Activated CD4-positive, CD25-positive, alpha-beta regulatory T cell treated with anti-CD3 and anti-CD28 coated beads, Interleukin-2, amount 50 U/mL, for 16 hours (primary cell): ENCODE data around the gene MEF2C.

Experiments used
- DNase-seq: peaks from one replicate; pipeline ENCODE4 v3.0.0-alpha.2; 2020; ENCODE audit warnings: low read depth, low spot score

The MEF2C gene

DNA sequence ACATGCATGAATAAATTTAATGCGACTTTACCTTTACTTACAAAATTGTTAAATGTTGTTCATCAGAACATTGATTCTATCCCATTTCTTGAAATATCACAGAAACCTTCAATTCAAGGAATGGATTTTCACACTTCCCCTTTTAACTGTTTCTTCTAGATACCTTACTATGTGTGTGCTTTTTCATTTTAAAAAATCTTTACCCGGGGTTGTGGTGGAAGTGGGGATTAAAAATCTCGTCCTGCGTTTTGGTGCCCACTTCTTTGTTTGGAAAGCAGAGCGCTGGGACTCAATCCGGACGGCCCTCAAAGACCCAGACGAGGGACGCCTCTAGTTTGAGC is 5.8 kb upstream of the MEF2C start:
- DNase-seq, result no peak

DNA sequence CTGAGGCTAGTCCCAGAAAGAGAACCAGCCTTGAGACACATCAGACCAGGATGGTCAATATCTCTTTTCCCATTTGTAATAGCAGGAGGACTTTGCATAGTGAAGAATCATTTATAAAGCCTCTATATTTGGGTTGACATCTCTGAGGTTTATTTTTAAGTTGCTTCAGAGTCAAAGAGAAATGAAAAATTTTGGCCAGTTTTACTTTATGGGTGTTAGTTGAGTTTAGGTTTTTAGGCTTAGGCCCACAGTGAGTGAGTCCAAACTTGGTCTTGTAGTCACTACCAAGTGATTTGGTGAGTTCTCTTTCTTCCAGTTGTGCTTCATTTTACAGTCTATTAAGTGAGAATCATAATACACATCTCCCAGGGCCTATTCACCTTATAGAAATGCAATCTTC is 5.3 kb upstream of the MEF2C start:
- DNase-seq, result no peak

DNA sequence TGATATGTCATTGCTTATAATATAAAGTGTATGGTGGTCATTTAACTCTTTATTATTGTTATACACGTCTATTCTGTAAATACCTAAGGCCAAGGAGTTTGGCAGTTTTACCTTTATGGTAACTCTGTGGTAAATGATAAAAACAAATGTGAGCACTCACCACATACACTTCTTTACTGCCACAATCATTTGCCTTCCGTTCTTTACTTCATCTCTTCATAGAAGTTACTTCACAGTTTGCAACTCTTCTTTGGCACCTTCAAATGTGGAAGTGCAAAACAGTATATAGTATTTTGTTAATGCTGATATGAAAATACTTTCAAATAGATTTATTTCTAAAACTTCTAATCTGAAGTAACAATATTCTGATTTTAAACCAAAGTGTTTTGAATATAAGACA is 4.4 kb upstream of the MEF2C start:
- no peak for DNase-seq

GRCh38 chr5:88886746-88887341 is 3.9 kb upstream of the MEF2C start:
- DNase-seq, result no peak

DNA sequence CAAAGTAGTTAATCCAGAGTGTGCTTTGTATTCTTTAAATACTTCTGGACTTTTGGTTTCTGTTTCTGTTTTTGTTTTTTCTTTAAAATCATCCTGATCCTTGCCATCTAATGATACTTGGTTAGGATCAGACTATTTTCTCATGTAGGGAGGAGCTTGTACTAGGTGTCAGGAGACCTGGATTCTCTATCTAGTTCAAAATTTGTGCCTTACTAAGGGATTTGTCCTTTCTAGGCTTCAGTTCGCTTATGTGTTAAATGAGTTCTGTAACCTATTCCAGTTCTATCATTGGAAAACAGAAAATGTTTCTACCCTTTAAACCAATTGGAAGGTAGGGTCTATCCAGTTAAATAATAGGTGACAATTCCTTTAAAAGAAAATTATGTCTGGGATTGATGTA is 3.3 kb upstream of the MEF2C start:
- DNase-seq, result no peak

- no peak for DNase-seq
These were observed 2.0 kb upstream of the MEF2C start for GRCh38 chr5:88885002-88885401.

DNA sequence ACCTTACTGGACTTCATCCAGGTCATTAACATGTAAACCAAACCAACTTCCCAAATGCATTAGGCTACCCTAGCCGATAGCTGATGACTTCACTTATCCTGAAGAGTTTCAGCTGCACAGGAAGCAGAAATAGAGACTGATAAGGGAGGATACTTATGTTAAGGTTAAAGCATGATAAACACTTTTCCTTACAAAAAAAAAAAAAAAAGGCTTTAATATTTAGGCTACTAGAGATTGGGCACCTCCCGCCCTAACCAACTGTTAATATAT is 1.6 kb upstream of the MEF2C start:
- no peak for DNase-seq

DNA sequence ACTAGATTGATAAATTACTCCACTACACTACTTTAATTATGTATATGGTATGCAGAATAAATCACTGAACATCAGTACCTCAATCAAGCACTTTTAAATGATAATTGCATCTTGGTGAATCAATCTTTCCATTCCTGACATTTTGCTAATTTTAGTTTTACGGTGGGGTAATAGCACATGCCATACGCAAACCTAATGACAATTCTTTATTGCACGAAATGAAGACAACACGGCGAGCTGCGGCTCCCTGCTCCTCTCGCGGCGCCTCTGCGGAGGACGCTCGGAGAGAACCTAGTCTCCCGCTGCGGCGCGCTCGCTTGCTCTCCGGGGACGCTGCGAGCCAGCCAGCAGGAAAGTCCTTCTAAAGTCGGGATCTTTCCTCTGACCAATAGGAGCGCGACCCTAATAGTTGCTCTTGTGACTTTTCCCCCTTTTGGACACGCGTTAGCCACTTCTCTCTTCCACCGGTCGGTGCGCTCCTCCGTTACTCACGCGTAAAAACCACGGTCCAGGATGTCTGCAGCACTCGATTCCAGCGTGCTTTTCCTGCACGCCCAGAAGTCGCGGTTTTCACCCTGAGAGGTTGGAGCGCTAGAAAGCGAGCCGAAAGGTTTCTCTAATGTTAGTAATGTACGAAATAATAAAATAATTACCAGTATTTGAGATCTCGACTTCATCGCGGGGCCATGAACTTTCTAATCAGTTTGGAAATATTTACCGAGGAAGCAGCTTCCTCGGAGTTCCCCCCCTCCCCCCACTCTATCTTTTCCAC is 1.0 kb upstream of the MEF2C start:
- DNase-seq, result no peak

DNA sequence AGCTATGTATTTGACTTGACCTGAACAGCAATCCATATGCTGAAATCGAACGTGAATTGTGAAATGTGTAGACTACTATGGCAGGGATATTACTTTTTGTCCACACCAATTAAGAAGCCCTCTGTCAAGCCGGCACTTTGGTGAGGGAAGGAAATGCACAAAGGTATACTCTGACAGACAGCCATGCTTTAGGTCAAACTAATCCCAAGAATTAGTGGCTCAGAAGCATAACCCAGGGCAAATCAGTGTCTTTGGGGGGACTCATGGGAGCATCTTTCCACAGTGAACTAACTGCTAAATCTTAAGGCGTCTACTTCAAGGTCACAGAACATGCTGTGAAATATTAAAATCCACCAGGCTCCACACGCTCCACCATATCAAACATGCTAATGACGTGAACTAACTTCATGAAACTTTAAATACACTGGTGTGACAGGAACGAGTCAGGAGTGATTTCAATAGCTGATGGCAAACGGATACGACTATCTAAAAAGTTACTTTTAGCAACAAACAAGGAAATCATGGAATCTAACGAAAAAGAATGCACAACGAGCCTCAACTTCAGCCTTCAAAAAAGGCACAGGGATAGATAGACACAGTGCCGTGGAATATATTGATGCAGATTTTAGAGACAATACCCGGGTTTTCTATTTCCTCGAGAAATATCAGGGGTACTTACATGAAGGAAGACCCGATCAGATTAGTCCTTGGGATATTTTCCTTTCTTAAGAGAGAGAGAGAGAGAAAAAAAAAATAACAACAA is 527 bp downstream of the MEF2C start:
- no peak for DNase-seq

GRCh38 chr5:88881571-88881971 is 1.4 kb downstream of the MEF2C start:
- no peak for DNase-seq

DNA sequence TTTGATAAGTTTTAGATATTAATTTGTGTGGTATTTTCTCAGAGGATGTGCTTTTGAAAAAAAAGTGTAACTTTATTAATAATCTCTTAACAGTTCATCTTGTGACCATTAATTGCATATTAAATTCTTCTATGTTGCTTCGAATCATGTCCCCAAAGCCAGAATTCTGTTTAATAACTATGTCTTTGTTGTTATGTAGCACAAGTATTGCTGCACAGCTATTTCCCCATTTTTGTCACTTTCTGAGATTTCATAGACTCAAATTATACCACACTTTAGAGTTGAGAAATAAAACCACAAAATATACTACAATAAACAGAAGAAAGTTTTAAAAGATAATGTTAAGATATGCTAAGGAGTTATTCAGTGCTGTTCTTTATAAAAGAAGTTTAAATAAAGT is 2.8 kb downstream of the MEF2C start:
- DNase-seq, result no peak

GRCh38 chr5:88879724-88880123 is 3.3 kb downstream of the MEF2C start:
- no peak for DNase-seq

DNA sequence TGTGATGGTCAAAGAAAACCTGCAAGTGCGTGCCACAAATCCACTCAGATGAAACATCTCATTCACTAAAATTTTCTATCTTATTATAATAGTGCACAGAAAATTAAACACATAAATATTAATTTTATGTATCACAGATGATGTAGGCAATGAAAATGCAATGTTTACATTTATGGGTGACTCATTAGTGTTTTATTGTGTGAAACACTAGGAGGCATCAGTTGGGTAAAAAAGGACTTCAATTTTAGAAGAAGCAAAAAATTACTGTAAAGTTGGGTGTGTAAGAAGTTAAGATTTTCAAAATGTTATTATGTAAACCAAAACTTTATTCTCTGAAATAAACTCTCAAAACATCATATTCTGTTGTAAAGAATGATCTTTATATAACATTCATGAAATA is 4.0 kb downstream of the MEF2C start:
- DNase-seq, result no peak

- DNase-seq, result no peak
These were observed 5.2 kb downstream of the MEF2C start for GRCh38 chr5:88877826-88878225.

- no peak for DNase-seq
These were observed 6.3 kb downstream of the MEF2C start for GRCh38 chr5:88876714-88877113.

- DNase-seq, result no peak
These were observed 7.4 kb downstream of the MEF2C start for GRCh38 chr5:88875341-88876234.

GRCh38 chr5:88873447-88873846 is 9.5 kb downstream of the MEF2C start:
- DNase-seq, result no peak

GRCh38 chr5:88872971-88873370 is 10.0 kb downstream of the MEF2C start:
- DNase-seq, result no peak

DNA sequence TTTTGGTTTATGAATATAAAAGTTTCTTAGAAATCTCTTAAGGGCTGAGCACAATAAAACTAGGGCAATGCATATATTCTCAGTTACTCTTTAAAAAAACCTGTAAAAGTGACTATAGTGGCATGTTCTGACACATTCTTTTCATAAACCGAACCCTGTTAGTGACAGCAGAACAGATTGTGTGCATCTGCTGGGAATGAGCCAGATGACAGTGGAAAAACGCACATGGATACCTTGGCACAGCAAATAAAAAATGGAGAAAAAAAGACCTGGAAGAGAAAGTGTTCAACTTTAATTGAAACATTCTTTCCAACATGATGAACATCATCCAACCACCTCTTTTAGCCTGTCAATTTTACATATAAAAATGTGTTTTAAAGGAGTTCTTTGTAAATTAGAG is 12.7 kb downstream of the MEF2C start:
- DNase-seq, result no peak

DNA sequence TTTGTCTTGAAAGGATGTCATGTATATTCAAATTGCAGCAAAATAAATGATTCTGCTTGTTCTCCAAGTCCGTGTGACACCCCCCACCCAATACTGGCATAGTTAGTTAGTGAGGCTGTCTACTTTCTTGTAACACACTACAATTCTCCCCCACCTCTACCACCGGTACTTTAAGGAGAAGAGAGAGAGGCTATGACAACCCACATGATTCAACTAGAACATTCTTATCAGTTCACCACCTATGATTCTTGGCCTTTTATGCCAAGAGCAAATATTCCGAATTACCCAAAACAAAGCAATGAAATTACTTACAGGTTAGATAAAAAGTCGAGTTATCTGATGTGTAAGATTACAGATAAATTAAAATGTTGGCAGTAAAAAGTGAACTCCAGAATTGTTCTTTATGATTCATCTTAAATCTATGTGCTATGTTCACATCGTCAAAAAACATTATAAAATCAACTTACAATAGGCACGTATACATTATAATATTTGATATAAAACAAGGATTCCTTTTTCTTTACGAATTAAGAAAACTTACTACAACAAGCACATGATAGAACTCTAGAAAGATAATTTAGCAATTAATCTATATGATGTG is 14.4 kb downstream of the MEF2C start:
- DNase-seq, result no peak

- DNase-seq, result no peak
These were observed 15.3 kb downstream of the MEF2C start for GRCh38 chr5:88867638-88868037.

DNA sequence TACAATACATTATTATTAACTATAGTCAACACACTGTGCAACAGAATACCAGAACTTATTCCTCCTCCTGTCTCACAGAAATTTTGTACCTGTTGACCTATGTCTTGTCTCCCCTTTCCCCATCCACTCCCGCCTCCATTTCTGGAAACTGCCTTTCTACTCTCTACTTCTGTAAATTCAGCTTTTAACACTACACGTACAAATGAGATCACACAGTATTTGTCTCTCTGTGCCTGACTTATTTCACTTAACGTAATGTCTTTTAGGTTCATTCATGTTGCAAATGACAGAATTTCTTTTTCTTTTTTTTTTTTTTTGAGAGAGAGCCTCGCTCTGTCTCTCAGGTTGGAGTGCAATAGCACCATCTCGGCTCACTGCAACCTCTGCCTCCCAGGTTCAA is 19.5 kb downstream of the MEF2C start:
- no peak for DNase-seq
